Mammary epithelial cell (primary cell): ENCODE measurements around the gene RPL32.

Experiments
- EZH2 ChIP-seq: IDR thresholded peaks from 2 replicates; pipeline ENCODE4 v1.6.1; 2012; ENCODE audit warnings: low read length, inconsistent platforms, borderline replicate concordance
- TF ChIP-seq, protein P1 (sequence below), 2 donors: IDR thresholded peaks in 1 of 2; conservative IDR thresholded peaks in 1 of 2; 2 replicates each; pipeline ENCODE4 v1.5.1; 2011 to 2012; ENCODE audit warnings: inconsistent platforms in 2 of 2, low read length in 2 of 2, mild to moderate bottlenecking in 2 of 2, control low read depth in 1 of 2, low read depth in 1 of 2; ENCODE audit not compliant: insufficient read depth in 1 of 2; ENCODE audit errors: extremely low read depth in 1 of 2

DNA sequence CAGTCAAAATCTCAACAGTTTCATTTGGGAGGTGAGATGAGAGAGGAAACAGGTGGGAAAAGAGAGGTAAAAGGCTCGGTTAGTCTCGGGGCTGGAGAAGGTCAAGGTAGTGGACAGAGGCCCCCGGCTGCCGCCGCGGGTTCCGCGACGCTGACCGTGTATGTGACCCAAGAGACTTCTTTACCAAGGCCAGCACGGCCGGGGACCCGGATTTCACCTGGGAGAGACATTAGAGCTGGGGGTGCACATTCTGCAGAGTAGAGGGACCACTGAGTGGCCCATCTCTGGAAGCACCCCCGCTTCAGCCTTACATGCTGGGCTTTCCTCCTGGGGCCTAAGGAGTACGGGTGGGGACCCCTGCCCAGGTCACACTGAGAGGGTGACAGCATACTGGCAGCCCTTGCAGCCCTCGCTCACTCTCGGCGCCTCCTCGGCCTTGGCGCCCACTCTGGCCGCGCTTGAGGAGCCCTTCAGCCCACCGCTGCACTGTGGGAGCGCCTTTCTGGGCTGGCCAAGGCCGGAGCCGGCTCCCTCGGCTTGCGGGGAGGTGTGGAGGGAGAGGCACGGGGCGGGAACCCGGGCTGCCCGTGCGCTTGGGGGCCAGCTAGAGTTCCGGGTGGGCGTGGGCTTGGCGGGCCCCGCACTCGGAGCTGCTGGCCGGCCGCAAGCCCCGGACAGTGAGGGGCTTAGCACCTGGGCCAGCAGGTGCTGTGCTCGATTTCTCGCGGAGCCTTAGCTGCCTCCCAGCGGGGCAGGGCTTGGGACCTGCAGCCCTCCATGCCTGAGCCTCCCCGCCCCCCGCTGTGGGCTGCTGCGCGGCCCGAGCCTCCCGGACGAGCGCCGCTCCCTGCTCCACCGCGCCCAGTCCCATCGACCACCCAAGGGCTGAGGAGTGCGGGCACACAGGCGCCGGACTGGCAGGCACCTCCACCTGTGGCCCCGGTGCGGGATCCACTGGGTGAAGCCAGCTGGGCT, 41.3 kb upstream of the RPL32 start:
- no peak for TF ChIP-seq EZH2
- TF ChIP-seq, protein P1, sequence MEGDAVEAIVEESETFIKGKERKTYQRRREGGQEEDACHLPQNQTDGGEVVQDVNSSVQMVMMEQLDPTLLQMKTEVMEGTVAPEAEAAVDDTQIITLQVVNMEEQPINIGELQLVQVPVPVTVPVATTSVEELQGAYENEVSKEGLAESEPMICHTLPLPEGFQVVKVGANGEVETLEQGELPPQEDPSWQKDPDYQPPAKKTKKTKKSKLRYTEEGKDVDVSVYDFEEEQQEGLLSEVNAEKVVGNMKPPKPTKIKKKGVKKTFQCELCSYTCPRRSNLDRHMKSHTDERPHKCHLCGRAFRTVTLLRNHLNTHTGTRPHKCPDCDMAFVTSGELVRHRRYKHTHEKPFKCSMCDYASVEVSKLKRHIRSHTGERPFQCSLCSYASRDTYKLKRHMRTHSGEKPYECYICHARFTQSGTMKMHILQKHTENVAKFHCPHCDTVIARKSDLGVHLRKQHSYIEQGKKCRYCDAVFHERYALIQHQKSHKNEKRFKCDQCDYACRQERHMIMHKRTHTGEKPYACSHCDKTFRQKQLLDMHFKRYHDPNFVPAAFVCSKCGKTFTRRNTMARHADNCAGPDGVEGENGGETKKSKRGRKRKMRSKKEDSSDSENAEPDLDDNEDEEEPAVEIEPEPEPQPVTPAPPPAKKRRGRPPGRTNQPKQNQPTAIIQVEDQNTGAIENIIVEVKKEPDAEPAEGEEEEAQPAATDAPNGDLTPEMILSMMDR (conservative IDR thresholded peaks at IDR 0.05 in 1 of 2, IDR thresholded peaks at IDR 0.05 in 1 of 2; ENCODE audit: extremely low read depth in 1 of 2, insufficient read depth in 1 of 2, low read depth in 1 of 2, low read length in 2 of 2): no peak
